ENCODE measurements around the gene MROH9. TPM values are rescaled to one million over a fixed set of nuclear protein-coding genes. Genes with fewer than 3 reads are reported as not detected.

Gene MROH9
- total and polyA plus RNA-seq, 11 donors, result not detected

DNA sequence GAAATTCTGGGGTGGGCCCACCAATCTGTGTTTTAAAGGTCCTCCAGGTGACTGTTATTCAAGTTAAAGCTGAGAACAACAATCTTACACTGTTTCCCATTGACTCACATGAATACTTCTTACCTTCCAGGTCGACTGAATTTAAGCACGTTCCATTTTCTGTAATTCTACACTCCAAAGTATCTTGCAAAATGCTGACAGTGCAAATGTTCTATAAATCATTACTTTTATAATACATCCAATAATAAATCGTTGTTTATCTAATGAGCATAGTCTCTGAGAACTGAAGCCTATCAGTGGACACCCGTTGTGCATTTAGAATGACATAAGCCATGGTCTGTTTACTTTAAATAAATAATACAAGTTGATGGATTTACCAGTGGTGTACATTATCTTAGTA lies 79.5 kb downstream of the MROH9 start:
- no peak for DNase-seq
- intact Hi-C loops (cut with DNase I), result no loop called here
- no peak for ATAC-seq
- Histone ChIP-seq H3K9me3 (no peaks in the 10 kb centered on the region), H3K4me3 (no peak overlapping the region), H3K27ac (no peak overlapping the region), H3K36me3 (no peaks in the 10 kb centered on the region), H3K4me1 (no peaks in the 10 kb centered on the region), H3K27me3 (no peaks in the 10 kb centered on the region)
- TF ChIP-seq POLR2A (IDR thresholded peaks at IDR 0.05), result no peak
- TF ChIP-seq, protein P1, sequence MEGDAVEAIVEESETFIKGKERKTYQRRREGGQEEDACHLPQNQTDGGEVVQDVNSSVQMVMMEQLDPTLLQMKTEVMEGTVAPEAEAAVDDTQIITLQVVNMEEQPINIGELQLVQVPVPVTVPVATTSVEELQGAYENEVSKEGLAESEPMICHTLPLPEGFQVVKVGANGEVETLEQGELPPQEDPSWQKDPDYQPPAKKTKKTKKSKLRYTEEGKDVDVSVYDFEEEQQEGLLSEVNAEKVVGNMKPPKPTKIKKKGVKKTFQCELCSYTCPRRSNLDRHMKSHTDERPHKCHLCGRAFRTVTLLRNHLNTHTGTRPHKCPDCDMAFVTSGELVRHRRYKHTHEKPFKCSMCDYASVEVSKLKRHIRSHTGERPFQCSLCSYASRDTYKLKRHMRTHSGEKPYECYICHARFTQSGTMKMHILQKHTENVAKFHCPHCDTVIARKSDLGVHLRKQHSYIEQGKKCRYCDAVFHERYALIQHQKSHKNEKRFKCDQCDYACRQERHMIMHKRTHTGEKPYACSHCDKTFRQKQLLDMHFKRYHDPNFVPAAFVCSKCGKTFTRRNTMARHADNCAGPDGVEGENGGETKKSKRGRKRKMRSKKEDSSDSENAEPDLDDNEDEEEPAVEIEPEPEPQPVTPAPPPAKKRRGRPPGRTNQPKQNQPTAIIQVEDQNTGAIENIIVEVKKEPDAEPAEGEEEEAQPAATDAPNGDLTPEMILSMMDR (IDR thresholded peaks at IDR 0.05), result no peak
- WGBS, 4 donors, result 75 to 81% (median 77%) methylated on average over 4 of the region's 4 CpGs

DNA sequence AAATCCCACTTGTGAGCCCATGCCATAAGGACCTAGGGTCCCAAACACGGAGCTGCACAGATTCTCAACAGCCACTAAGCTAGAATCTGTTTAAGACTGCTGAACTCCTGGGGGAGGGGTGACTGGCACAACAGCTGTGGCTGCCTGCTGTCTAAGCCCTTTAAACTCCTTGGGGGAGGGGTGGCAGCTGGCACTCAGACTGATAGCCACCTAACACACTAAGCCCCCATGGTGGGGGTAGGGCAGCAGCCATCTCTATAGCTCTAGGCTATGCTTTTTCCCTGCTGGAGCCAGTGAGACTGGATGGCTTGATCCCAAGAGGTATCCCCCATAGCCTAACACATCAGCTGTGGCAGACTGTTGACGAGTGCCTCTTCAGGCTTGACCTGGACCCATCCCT lies 82.1 kb downstream of the MROH9 start:
- Histone ChIP-seq H3K9me3 (peaks cover 0 to 8% (median 0%) of the 10 kb centered on the region in 12 donors), H3K4me3 (no peak overlapping the region), H3K36me3 (no peaks in the 10 kb centered on the region), H3K27me3 (no peaks in the 10 kb centered on the region), H3K4me1 (no peaks in the 10 kb centered on the region), H3K27ac (no peak overlapping the region)
- DNase-seq (no peak), ATAC-seq (no peak)
- no peak for TF ChIP-seq POLR2A (IDR thresholded peaks at IDR 0.05)
- TF ChIP-seq, protein P1 (IDR thresholded peaks at IDR 0.05), result no peak
- intact Hi-C loops (cut with DNase I), result no loop called here
- WGBS, 4 donors, result 68 to 78% (median 73%) methylated on average over 1 to 2 of the region's 2 CpGs

DNA sequence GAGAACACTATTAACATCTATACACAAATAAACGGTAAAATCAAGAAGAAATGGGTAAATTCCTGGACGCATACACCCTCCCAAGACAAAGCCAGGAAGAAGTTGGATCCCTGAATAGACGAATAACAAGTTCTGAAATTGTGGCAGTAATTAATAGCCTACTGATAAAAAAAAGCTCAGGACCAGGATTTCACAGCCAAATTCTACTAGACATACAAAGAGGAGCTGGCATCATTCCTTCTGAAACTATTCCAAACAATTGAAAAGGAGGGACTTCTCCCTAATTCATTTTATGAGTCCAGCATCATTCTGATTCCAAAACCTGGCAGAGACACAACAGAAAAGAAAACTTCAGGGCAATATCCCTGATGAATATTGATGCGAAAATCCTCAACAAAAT lies 84.6 kb downstream of the MROH9 start:
- intact Hi-C loops (cut with DNase I), result loop anchor here in 1 of 10 donors (2.0 kb wide), 1 partner anchor 47 kb away; no protein-coding TSS in a partner anchor

DNA sequence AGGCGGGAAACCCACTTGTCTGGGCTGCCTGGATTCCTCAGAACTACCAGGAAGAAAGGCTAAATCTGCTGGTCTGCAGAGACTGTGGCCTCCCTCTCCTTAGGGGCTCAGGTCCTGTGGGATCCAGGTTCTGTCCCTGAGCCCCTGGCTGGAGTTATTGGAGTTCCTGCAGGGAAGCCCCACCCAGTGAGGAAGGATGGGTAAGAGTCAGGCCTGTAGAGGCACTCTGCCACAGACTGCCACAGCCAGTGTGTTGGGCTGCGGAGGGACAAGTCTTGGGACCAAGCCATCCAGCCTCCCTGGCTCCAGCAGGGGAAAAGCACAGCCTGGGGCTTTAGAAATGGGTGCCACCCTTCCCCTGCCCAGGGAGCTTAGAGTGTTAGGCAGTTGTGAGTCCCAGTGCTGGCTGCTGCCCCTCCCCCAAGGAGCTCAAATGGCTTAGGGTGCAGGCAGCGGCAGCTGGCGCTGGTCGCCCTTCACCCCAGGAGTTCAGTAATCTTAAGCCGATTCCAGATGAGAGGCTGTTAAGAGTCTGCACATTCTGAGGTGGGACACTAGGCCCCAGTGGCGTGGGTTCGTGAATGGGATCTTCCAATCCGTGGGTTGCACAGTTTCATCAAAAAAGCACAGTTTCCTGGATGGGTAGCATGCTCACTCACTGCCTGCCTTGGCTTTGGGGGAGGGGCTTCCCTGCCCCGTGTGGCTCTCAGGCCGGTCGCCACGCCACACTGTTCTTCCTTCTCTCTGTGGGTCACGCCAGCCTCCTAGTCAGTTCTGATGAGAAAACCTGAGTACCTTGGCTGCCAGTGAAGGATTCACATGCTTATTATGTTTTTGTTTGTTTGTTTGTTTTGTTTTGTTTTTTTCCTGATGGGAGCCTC lies 97.7 kb downstream of the MROH9 start:
- no peak overlapping the region for H3K4me3 ChIP-seq
- H3K27me3 ChIP-seq, result peaks cover 0 to 10% (median 0%) of the 10 kb centered on the region in 9 donors
- ATAC-seq (no peak), DNase-seq (no peak)
- intact Hi-C loops (cut with DNase I), result no loop called here
- H3K36me3 ChIP-seq, result no peaks in the 10 kb centered on the region
- H3K9me3 ChIP-seq, result no peaks in the 10 kb centered on the region
- H3K27ac ChIP-seq, result no peak overlapping the region
- TF ChIP-seq POLR2A (IDR thresholded peaks at IDR 0.05), result no peak
- TF ChIP-seq, protein P1 (IDR thresholded peaks at IDR 0.05), result no peak
- WGBS, 4 donors, result 47 to 58% (median 51%) methylated on average over 14 of the region's 14 CpGs
- H3K4me1 ChIP-seq, result no peaks in the 10 kb centered on the region

More for the DNA sequence above, 84.6 kb downstream of the MROH9 start:
- no peak overlapping the region for H3K4me3 ChIP-seq
- no peak overlapping the region for H3K27ac ChIP-seq
- H3K27me3 ChIP-seq, result no peaks in the 10 kb centered on the region
- no peaks in the 10 kb centered on the region for H3K36me3 ChIP-seq
- H3K9me3 ChIP-seq, result peaks cover 0 to 8% (median 0%) of the 10 kb centered on the region in 12 donors
- no peaks in the 10 kb centered on the region for H3K4me1 ChIP-seq
- ATAC-seq, result no peak
- WGBS, 4 donors, result 61 to 69% (median 64%) methylated on average over 4 of the region's 4 CpGs
- TF ChIP-seq, protein P1 (IDR thresholded peaks at IDR 0.05), result no peak
- TF ChIP-seq POLR2A (IDR thresholded peaks at IDR 0.05), result no peak
- DNase-seq, result no peak
